Measurements from ENCODE around the gene STARD10.

DNA sequence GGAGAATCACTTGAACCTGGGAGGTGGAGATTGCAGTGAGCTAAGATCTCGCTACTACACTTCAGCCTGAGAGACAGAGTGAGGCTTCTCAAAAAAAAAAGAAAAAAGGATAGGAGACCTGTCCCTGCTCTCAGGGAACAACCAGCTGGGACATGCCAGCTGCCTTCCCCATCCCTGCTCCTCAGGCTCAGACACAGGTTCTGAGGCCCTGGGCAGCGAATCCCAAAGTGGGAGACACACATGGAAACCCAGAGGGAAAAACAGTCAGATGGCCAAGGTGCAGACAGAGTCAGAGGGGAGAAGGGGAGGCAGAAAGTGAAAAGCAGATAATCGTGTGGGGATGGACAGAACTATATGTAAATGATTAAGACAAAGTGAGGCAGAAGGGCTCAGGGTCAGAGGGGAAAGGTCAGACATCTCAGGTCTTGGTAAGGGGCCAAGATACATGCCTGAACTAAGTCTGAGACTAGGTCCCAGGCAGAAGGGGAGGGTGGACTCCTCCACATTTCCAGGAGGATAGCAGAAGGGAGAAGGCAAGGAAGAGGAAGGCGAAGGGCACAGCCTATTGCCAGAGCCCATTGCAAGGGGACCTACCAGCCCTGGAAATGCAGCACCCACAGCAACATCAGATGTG is 14.2 kb downstream of the STARD10 start:
- TF ChIP-seq FOXK2 (IDR thresholded peaks at IDR 0.05) (no peak), L3MBTL2 (conservative IDR thresholded peaks at IDR 0.05) (no peak), FOXM1 (IDR thresholded peaks at IDR 0.05; ENCODE audit: borderline replicate concordance) (no peak), FOXA1 (IDR thresholded peaks at IDR 0.05) (no peak), ARNT (IDR thresholded peaks at IDR 0.05) (no peak), SUZ12 (IDR thresholded peaks at IDR 0.05) (no peak)

Measured in HEK293T (cell line).